HepG2 (cell line): ENCODE measurements around the gene APOA1. TPM values are rescaled to one million over a fixed set of nuclear protein-coding genes. Genes with fewer than 3 reads are reported as not detected.

Source experiments
- ATAC-seq: fragments of 200-7000 bp; cut with Tn5 transposase; 3 replicates; pipeline ENCODE4 v1.9.1; 2020; ENCODE audit warnings: mild to moderate bottlenecking, moderate library complexity
- BruUV-seq: library from RNA; stranded (reverse); fragments of 400-500 nt; replicated peaks from 2 replicates; lab custom pipeline; 2021; lab: Mats Ljungman, UMichigan
- CTCF ChIA-PET: fragments of 300-600 bp; formaldehyde crosslinking; extraction: SDS; loops from one replicate; lab custom pipeline; 2021; ENCODE audit warnings: low total read pairs, inconsistent platforms, low intra/inter-chr PET ratio; lab: Yijun Ruan, JAX
- POLR2A ChIA-PET: fragments of 350-600 bp; sonication (Branson Sonifier 250); formaldehyde crosslinking; loops from one replicate; lab custom pipeline; 2020; ENCODE audit warnings: antibody characterized with exemption, inconsistent platforms; lab: Yijun Ruan, JAX
- DNase-seq: peaks from one replicate; pipeline ENCODE4 v3.0.0-alpha.2; 2015; ENCODE audit warnings: low spot score
- FAIRE-seq: peaks from 3 replicates; lab custom pipeline; 2011; peaks lifted over from hg19 to GRCh38; lab: Jason Lieb, UNC
- H2AFZ ChIP-seq: one replicate; pipeline ENCODE4 v1.6.1; 2011; ENCODE audit warnings: low read length, inconsistent platforms
- H3K27ac ChIP-seq: fragments of 300-600 bp; 3 replicates; pipeline ENCODE4 v1.8.0; 2011; ENCODE audit warnings: mixed run types, mild to moderate bottlenecking, mixed read lengths, low read length, inconsistent platforms; ENCODE audit not compliant: insufficient read depth; ENCODE audit errors: extremely low read length
- H3K27me3 ChIP-seq, 2 experiments: fragments of 200-600 bp in 1 of 2; 2 replicates in 1 of 2; 3 replicates in 1 of 2; pipeline versions ENCODE4 v1.6.0 to v1.8.0; 2011; ENCODE audit warnings: low read length in 2 of 2, mild to moderate bottlenecking in 2 of 2, moderate library complexity in 2 of 2, inconsistent platforms in 1 of 2; ENCODE audit not compliant: insufficient read depth in 2 of 2, control insufficient read depth in 1 of 2
- H3K36me3 ChIP-seq, 2 experiments: fragments of 200-600 bp in 1 of 2; replicated peaks in 1 of 2; 2 replicates in 1 of 2; 3 replicates in 1 of 2; pipeline versions ENCODE4 v1.5.1 to v1.8.0; 2011; ENCODE audit warnings: low read length in 2 of 2, inconsistent platforms in 1 of 2; ENCODE audit not compliant: insufficient read depth in 2 of 2, control insufficient read depth in 1 of 2
- H3K4me1 ChIP-seq: 2 replicates; pipeline ENCODE4 v1.5.1; 2012; ENCODE audit warnings: low read length, inconsistent platforms; ENCODE audit not compliant: insufficient read depth
- H3K4me2 ChIP-seq: 2 replicates; pipeline ENCODE4 v1.6.0; 2011; ENCODE audit warnings: low read depth, low read length, inconsistent platforms
- H3K4me3 ChIP-seq, 3 experiments: fragments of 200-600 bp in 1 of 3; sonication (generic), shearing (Covaris generic) in 1 of 3; replicated peaks in 1 of 3; 2 replicates each; pipeline ENCODE4 v1.5.1; 2011 to 2016; ENCODE audit warnings: low read length in 3 of 3, inconsistent platforms in 2 of 3, low read depth in 2 of 3, mild to moderate bottlenecking in 2 of 3, control low read depth in 1 of 3, mixed read lengths in 1 of 3; ENCODE audit not compliant: insufficient read depth in 1 of 3
- H3K79me2 ChIP-seq: one replicate; pipeline ENCODE4 v1.6.1; 2011; ENCODE audit warnings: low read length, inconsistent platforms; ENCODE audit not compliant: insufficient read depth
- H3K9ac ChIP-seq: 2 replicates; pipeline ENCODE4 v1.6.0; 2011; ENCODE audit warnings: mild to moderate bottlenecking, low read depth, low read length, inconsistent platforms; ENCODE audit not compliant: insufficient read depth
- H3K9me3 ChIP-seq: 2 replicates; pipeline ENCODE4 v1.5.1; 2012; ENCODE audit warnings: mild to moderate bottlenecking, low read length
- H4K20me1 ChIP-seq: 2 replicates; pipeline ENCODE4 v1.6.0; 2011; ENCODE audit warnings: inconsistent platforms, mild to moderate bottlenecking, low read length, moderate library complexity; ENCODE audit not compliant: insufficient read depth
- CEBPZ ChIP-seq: IDR thresholded peaks from 2 replicates; pipeline ENCODE4 v1.6.1; 2012; ENCODE audit warnings: low read length, improper control_type of control experiment
- JUNB ChIP-seq: sonication (generic); formaldehyde crosslinking; IDR thresholded peaks from 2 replicates; pipeline ENCODE4 v1.8.0; 2022; ENCODE audit warnings: missing genetic modification reagents, mild to moderate bottlenecking, borderline replicate concordance
- MAFF ChIP-seq: IDR thresholded peaks from 2 replicates; pipeline ENCODE4 v1.6.1; 2011; ENCODE audit warnings: low read depth, low read length, improper control_type of control experiment
- MAFK ChIP-seq, 2 experiments: IDR thresholded peaks in 1 of 2; conservative IDR thresholded peaks in 1 of 2; 2 replicates each; pipeline ENCODE4 v1.6.1; 2011; ENCODE audit warnings: improper control_type of control experiment in 2 of 2, low read length in 2 of 2
- ZNF143 ChIP-seq: sonication (generic); formaldehyde crosslinking; IDR thresholded peaks from 2 replicates; pipeline ENCODE4 v1.4.0; 2020; ENCODE audit warnings: missing genetic modification reagents
- WGBS: methylation state at CpG from one replicate; pipeline ENCODE4 v1.1.6; 2017; ENCODE audit warnings: low lambda C conversion rate; 5-methylcytosine and 5-hydroxymethylcytosine counted together
- in situ Hi-C: cut with HindIII; loops from 2 replicates; pipeline ENCODE4 v1.10.0; 2017; ENCODE audit warnings: low pct_unique_long_range_greater_than_20kb; ENCODE audit not compliant: extremely low pct_ligation_motif_present
- intact Hi-C: fragments of 100-400 bp; cut with micrococcal nuclease; formaldehyde crosslinking; loops from one replicate; pipeline ENCODE4 v1.10.0; 2022; ENCODE audit not compliant: unreplicated experiment
- polyA plus RNA-seq, 8 experiments: library from polyadenylated mRNA; depleted of rRNA in 3 of 8; stranded (reverse) in 7 of 8; unstranded in 1 of 8; fragments of >200 nt; fragmentation: Illumina TruSeq in 4 of 8; extraction: Trizol in 4 of 8; gene quantifications; 2 replicates each; pipeline versions ENCODE4 v1.2.1 to v1.2.3, GENCODE V29; 2011 to 2016; ENCODE audit warnings: low read depth in 4 of 8, missing spikeins in 1 of 8, mixed read lengths in 1 of 8; ENCODE audit not compliant: insufficient read depth in 1 of 8
- total RNA-seq, 5 experiments: library from RNA; depleted of rRNA; stranded (reverse); fragments of >200 nt; fragmentation: Illumina TruSeq; extraction: Trizol; gene quantifications; 2 replicates each; pipeline ENCODE4 v1.2.3, GENCODE V29; 2016; ENCODE audit warnings: low read depth in 1 of 5

APOA1 gene
- total and polyA plus RNA-seq, 2 of the 13 experiments (the other 11 are each of a cell fraction or from before 2014, with no cell fraction given) = 1,973 to 5,485 TPM

GRCh38 chr11:116853461-116854073, 16.1 kb upstream of the APOA1 start:
- Histone ChIP-seq H4K20me1 (no peaks in the 10 kb centered on the region), H3K4me2 (no peak overlapping the region), H3K79me2 (no peaks in the 10 kb centered on the region), H3K9ac (no peak overlapping the region), H3K9me3 (no peaks in the 10 kb centered on the region), H3K27ac (no peak overlapping the region), H3K36me3 (peaks cover 10 to 42% of the 10 kb centered on the region in 2 experiments), H3K4me3 (no peak overlapping the region), H3K4me1 (no peaks in the 10 kb centered on the region), H3K27me3 (no peaks in the 10 kb centered on the region), H2AFZ (no peak overlapping the region)
- POLR2A ChIA-PET = interaction anchor here (1.2 to 2.3 kb wide), 2 partner anchors 16 to 17 kb away, joined by 3 to 8 read pairs; partner anchors contain the start of gene APOA1
- FAIRE-seq (no peak), DNase-seq (no peak), ATAC-seq (no peak)
- BruUV-seq = no TSS peak
- 78% methylated on average over 6 of the region's 6 CpGs for WGBS
- CTCF ChIA-PET = no interaction called here
- in situ Hi-C loops (no loop called here), intact Hi-C loops (no loop called here)
- TF ChIP-seq JUNB (CRISPR knock-in tag) (no peak), ZNF143 (CRISPR knock-in tag) (no peak)

GRCh38 chr11:116852261-116853031, 15.0 kb upstream of the APOA1 start:
- no peaks in the 10 kb centered on the region for H3K27me3 ChIP-seq
- intact Hi-C loops (no loop called here), in situ Hi-C loops (no loop called here)
- H4K20me1 ChIP-seq = no peaks in the 10 kb centered on the region
- peaks cover 14 to 38% of the 10 kb centered on the region in 2 experiments for H3K36me3 ChIP-seq
- no peaks in the 10 kb centered on the region for H3K79me2 ChIP-seq
- 97% methylated on average over 5 of the region's 5 CpGs for WGBS
- ATAC-seq (no peak), DNase-seq (no peak), FAIRE-seq (no peak)
- H3K9me3 ChIP-seq = no peaks in the 10 kb centered on the region
- no peaks in the 10 kb centered on the region for H3K4me1 ChIP-seq
- CTCF ChIA-PET = no interaction called here
- no peak overlapping the region for H2AFZ ChIP-seq
- no peak overlapping the region for H3K4me2 ChIP-seq
- TF ChIP-seq CEBPZ = no peak
- TF ChIP-seq MAFF = peak; percentile 36; the same call in 1 of the 2 replicates
- peak; percentile 42 to 45; a peak in 3 of 4 replicates for TF ChIP-seq MAFK (conservative IDR thresholded peaks at IDR 0.05 in 1 of 2, IDR thresholded peaks at IDR 0.05 in 1 of 2; ENCODE audit: low read length in 2 of 2)
- BruUV-seq = no TSS peak
- POLR2A ChIA-PET = interaction anchor here (1.2 kb wide), 1 partner anchor 16 kb away, joined by 3 read pairs; the partner anchor contains the start of gene APOA1
- no peak overlapping the region for H3K4me3 ChIP-seq
- no peak overlapping the region for H3K9ac ChIP-seq
- H3K27ac ChIP-seq = no peak overlapping the region
